PFSK-1 (cell line): ENCODE data around the gene KCNH4.
A peak's percentile ranks its signal among the peaks of the same experiment; 100 is the strongest.

ENCODE experiments used
- FOXP2 ChIP-seq: optimal IDR thresholded peaks from 2 replicates; pipeline ENCODE3; 2011; ENCODE audit warnings: borderline replicate concordance, control low read depth, inconsistent platforms; ENCODE audit not compliant: insufficient read depth; ENCODE audit errors: extremely low read length, extremely low read depth
- POLR2AphosphoS5 ChIP-seq: IDR thresholded peaks from 2 replicates; pipeline ENCODE4 v1.6.1; 2012; ENCODE audit warnings: low read depth, mild to moderate bottlenecking, control low read depth, low read length, moderate library complexity
- SIN3A ChIP-seq: IDR thresholded peaks from 2 replicates; pipeline ENCODE4 v1.6.1; 2012; ENCODE audit warnings: mild to moderate bottlenecking, low read length, moderate library complexity, borderline replicate concordance; ENCODE audit not compliant: insufficient read depth
- TAF1 ChIP-seq: IDR thresholded peaks from 2 replicates; pipeline ENCODE4 v1.6.1; 2012; ENCODE audit warnings: low read length, control low read depth, borderline replicate concordance; ENCODE audit not compliant: insufficient read depth
- TF ChIP-seq, protein P1 (sequence below), 2 experiments: IDR thresholded peaks; 2 replicates each; pipeline versions ENCODE4 v1.6.1 to v1.8.0; 2011 to 2012; ENCODE audit warnings: low read depth in 2 of 2, low read length in 2 of 2, control low read depth in 1 of 2, inconsistent platforms in 1 of 2, mild to moderate bottlenecking in 1 of 2, moderate library complexity in 1 of 2; ENCODE audit not compliant: insufficient read depth in 1 of 2

KCNH4 gene

DNA sequence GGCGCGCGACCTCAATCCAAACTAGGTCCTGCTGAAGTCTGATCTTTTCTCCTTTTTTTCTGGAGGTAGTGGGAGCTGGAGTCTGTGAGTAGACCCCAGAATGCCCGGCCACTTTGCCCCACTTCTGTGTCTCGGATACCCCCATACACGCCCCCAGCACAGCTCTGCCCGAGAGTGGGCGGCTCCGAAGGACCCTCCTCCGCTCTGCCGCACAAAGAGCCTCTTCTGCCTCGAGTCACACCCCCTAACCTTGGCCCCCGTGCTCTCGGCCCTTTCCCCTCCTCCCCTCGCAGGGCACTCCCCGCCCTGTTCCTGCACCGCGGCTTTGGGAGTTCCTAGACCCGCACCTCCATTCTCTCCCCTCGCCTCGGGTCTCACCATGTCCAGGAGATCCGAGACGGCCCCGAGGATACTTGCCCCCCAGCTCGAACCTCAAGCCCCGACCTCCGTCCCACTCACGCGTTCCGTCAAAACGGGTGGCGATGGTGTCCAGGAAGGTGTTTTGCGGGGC, 476 bp downstream of the KCNH4 start:
- TF ChIP-seq POLR2AphosphoS5 (no peak), SIN3A (no peak), TAF1 (no peak), FOXP2 (no peak)
- TF ChIP-seq, protein P1, sequence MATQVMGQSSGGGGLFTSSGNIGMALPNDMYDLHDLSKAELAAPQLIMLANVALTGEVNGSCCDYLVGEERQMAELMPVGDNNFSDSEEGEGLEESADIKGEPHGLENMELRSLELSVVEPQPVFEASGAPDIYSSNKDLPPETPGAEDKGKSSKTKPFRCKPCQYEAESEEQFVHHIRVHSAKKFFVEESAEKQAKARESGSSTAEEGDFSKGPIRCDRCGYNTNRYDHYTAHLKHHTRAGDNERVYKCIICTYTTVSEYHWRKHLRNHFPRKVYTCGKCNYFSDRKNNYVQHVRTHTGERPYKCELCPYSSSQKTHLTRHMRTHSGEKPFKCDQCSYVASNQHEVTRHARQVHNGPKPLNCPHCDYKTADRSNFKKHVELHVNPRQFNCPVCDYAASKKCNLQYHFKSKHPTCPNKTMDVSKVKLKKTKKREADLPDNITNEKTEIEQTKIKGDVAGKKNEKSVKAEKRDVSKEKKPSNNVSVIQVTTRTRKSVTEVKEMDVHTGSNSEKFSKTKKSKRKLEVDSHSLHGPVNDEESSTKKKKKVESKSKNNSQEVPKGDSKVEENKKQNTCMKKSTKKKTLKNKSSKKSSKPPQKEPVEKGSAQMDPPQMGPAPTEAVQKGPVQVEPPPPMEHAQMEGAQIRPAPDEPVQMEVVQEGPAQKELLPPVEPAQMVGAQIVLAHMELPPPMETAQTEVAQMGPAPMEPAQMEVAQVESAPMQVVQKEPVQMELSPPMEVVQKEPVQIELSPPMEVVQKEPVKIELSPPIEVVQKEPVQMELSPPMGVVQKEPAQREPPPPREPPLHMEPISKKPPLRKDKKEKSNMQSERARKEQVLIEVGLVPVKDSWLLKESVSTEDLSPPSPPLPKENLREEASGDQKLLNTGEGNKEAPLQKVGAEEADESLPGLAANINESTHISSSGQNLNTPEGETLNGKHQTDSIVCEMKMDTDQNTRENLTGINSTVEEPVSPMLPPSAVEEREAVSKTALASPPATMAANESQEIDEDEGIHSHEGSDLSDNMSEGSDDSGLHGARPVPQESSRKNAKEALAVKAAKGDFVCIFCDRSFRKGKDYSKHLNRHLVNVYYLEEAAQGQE (IDR thresholded peaks at IDR 0.05; ENCODE audit: insufficient read depth in 1 of 2, low read depth in 2 of 2, low read length in 2 of 2) = no peak

DNA sequence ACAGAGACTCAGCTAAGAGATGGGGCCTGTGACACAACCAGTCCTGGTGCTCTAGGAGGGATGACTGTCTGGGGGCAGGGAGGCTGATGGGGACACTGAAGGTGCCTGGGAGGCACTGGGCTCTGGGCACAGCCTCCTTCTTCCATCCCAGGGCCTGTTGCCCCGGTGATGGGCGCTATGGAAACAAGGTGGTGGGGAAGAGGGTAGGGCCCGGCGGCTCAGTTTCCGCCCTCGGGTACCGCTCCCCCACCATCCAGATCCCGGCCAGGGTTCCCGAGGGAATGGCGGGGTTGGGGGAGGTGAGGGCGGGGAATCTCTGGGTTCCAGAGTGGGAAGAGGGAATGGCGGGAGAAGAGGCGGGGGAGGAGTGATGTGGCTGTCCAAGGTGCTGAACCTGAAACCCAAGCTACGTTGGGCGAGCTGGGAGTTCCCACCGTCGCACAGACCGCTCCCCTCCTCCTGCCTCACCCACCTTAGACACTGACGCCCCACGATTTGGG, 981 bp downstream of the KCNH4 start:
- TF ChIP-seq, protein P1 (IDR thresholded peaks at IDR 0.05; ENCODE audit: insufficient read depth in 1 of 2, low read depth in 2 of 2, low read length in 2 of 2) = peak; percentile 93 to 95
- TF ChIP-seq TAF1 = no peak

DNA sequence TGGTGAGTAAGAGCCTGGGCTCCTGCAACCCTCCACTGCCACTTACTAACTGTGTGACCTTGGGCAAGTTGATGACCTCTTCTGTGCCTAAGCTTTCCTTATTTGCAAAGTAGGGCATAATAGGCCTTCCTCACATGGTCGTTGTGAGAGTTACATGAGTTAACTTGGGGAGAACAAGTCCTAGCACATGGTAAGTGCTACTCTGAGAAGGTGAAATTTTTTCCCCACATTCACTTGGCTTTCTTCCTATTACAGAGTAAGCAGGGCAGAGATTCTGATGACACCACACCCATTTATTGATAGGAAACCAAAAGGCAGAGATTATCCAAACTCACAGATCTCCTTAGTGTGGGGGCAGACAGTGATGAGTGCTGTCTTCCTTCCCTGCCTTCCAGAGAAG, 1.6 kb downstream of the KCNH4 start:
- TF ChIP-seq SIN3A (no peak), POLR2AphosphoS5 (no peak), TAF1 (no peak)
- TF ChIP-seq, protein P1 (IDR thresholded peaks at IDR 0.05; ENCODE audit: insufficient read depth in 1 of 2, low read depth in 2 of 2, low read length in 2 of 2) = peak in 1 of 2 experiments; percentile 1; a peak in 1 of 4 replicates

DNA sequence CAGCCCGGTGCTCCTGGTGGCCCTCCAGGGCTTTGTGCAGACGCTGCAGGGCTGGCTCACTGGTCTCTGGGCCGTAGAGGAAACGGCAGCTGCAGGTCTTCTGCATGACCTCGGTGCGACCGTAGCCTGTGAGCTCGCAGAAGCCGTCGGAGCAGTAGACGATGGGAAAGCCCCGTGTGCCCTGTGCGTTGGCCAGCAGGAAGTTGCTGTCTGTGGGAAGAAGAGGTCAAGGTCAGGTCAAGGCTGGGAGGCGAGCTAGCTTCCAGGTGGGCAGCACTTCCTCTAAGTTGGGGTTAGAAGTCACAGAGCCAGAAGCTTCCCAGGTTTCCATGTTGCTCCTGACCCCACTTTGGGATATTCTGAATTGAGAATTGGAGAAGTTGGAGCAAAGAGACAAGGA, 2.1 kb downstream of the KCNH4 start:
- TF ChIP-seq FOXP2 (no peak), SIN3A (no peak), POLR2AphosphoS5 (no peak), TAF1 (no peak)
- TF ChIP-seq, protein P1 (IDR thresholded peaks at IDR 0.05; ENCODE audit: insufficient read depth in 1 of 2, low read depth in 2 of 2, low read length in 2 of 2) = peak in 1 of 2 experiments; percentile 13; a peak in 1 of 4 replicates

DNA sequence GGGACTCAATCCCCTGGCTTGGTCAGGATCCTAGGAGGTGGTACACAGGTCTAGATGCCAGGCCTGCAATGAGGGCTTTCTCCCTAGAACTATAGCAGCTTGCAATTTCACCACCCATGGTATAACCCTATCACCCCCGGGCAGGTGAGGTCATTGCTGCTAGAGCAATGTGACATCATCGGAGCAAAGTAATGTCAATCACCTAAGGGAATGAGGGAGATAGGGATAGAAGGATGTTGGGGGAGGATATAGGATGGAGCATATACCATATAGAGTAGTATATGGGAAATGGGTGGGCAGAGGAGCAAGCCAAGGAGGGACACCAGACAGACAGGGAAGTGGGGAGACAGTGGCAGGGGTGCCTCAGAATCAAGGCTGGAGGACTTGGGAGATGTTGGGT, 3.3 kb downstream of the KCNH4 start:
- TF ChIP-seq TAF1 (no peak), SIN3A (no peak), FOXP2 (no peak), POLR2AphosphoS5 (no peak)
- TF ChIP-seq, protein P1 (IDR thresholded peaks at IDR 0.05; ENCODE audit: insufficient read depth in 1 of 2, low read depth in 2 of 2, low read length in 2 of 2) = no peak
